ENCODE measurements around the gene DLG5.

The DLG5 gene

GRCh38 chr10:77892761-77893160 is 33.8 kb downstream of the DLG5 start:
- no peak for DNase-seq (ENCODE audit: low read depth in 2 of 2)

- DNase-seq (ENCODE audit: low read depth in 2 of 2): no peak
Measured at GRCh38 chr10:77892021-77892739, 34.4 kb downstream of the DLG5 start.

GRCh38 chr10:77890097-77890496 is 36.5 kb downstream of the DLG5 start:
- DNase-seq (ENCODE audit: low read depth in 2 of 2): no peak

GRCh38 chr10:77889277-77889903 is 37.2 kb downstream of the DLG5 start:
- no peak for DNase-seq (ENCODE audit: low read depth in 2 of 2)

- DNase-seq (ENCODE audit: low read depth in 2 of 2): no peak
Measured at GRCh38 chr10:77888356-77888703, 38.2 kb downstream of the DLG5 start.

- no peak for DNase-seq (ENCODE audit: low read depth in 2 of 2)
Measured at GRCh38 chr10:77887631-77888355, 38.8 kb downstream of the DLG5 start.

- no peak for DNase-seq (ENCODE audit: low read depth in 2 of 2)
Measured at GRCh38 chr10:77886795-77887355, 39.7 kb downstream of the DLG5 start.

GRCh38 chr10:77884181-77884580 is 42.4 kb downstream of the DLG5 start:
- no peak for DNase-seq (ENCODE audit: low read depth in 2 of 2)

GRCh38 chr10:77881636-77882035 is 44.9 kb downstream of the DLG5 start:
- no peak for DNase-seq (ENCODE audit: low read depth in 2 of 2)

- DNase-seq (ENCODE audit: low read depth in 2 of 2): no peak
Measured at GRCh38 chr10:77881222-77881621, 45.3 kb downstream of the DLG5 start.

GRCh38 chr10:77879710-77880109 is 46.8 kb downstream of the DLG5 start:
- no peak for DNase-seq (ENCODE audit: low read depth in 2 of 2)

- DNase-seq (ENCODE audit: low read depth in 2 of 2): no peak
Measured at GRCh38 chr10:77879065-77879464, 47.5 kb downstream of the DLG5 start.

GRCh38 chr10:77877441-77878344 is 48.9 kb downstream of the DLG5 start:
- no peak for DNase-seq (ENCODE audit: low read depth in 2 of 2)

GRCh38 chr10:77875730-77876129 is 50.8 kb downstream of the DLG5 start:
- no peak for DNase-seq (ENCODE audit: low read depth in 2 of 2)

GRCh38 chr10:77874872-77875271 is 51.7 kb downstream of the DLG5 start:
- no peak for DNase-seq (ENCODE audit: low read depth in 2 of 2)

- DNase-seq (ENCODE audit: low read depth in 2 of 2): peak; percentile 42 to 43
Measured at GRCh38 chr10:77873536-77874380, 52.8 kb downstream of the DLG5 start.

- DNase-seq (ENCODE audit: low read depth in 2 of 2): no peak
Measured at GRCh38 chr10:77872947-77873535, 53.5 kb downstream of the DLG5 start.

GRCh38 chr10:77872151-77872946 is 54.2 kb downstream of the DLG5 start:
- DNase-seq (ENCODE audit: low read depth in 2 of 2): no peak

GRCh38 chr10:77869626-77870420 is 56.7 kb downstream of the DLG5 start:
- no peak for DNase-seq (ENCODE audit: low read depth in 2 of 2)
